GM19193 (cell line): ENCODE results near the gene PLCB1.

Experiments
- POLR2A ChIP-seq: IDR thresholded peaks from 4 replicates; pipeline ENCODE4 v1.6.1; 2011; ENCODE audit not compliant: insufficient read depth, insufficient read length; ENCODE audit errors: extremely low read depth

The PLCB1 gene

DNA sequence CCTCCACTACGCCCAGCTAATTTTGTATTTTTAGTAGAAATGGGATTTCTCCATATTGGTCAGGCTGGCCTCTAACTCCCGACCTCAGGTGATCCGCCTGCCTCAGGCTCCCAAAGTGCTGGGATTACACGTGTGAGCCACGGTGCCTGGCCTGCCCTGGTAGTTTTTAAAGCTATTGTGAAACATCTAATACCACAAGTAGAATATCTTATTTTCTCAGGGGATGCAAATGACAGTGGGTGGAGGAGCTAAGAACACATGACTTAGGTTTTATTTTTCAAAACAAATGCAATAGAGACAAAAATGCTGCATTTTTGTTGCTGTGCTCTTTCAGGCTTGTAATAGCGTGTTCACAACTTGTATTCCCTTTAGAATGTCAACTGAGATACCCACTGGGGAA is 671.9 kb downstream of the PLCB1 start:
- no peak for TF ChIP-seq POLR2A

DNA sequence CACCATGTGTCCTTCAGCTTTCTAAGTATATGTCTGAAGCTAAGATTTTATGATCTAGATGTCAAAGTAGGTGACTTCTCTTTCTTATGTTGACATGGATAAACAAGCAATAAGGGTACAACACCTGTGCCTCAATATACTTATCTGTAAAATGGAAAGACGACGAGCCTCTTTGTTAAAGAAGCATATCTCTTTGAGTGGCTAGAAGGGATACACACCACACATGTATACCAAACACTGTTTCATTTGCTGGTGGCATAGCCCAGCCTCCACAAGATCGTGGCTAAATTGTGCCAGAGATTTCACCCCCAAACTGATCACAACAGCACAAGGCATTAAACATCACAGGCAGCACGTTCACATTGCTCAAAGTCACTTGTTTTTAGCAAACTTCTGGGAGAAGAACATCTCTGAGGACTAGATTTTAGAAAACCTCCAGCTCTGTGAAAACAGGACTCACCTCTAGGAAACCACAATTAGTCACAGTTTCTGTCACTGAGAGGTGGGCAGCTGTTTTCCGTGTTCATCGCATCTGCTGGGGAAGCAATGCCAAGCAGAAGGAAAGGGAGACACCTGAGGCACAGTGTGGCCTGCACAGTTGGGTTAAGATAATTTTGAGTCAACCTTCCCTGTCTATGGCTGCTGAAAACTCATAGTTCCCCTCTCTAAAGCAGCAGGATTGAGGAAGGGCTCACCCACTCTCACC is 673.8 kb downstream of the PLCB1 start:
- no peak for TF ChIP-seq POLR2A

DNA sequence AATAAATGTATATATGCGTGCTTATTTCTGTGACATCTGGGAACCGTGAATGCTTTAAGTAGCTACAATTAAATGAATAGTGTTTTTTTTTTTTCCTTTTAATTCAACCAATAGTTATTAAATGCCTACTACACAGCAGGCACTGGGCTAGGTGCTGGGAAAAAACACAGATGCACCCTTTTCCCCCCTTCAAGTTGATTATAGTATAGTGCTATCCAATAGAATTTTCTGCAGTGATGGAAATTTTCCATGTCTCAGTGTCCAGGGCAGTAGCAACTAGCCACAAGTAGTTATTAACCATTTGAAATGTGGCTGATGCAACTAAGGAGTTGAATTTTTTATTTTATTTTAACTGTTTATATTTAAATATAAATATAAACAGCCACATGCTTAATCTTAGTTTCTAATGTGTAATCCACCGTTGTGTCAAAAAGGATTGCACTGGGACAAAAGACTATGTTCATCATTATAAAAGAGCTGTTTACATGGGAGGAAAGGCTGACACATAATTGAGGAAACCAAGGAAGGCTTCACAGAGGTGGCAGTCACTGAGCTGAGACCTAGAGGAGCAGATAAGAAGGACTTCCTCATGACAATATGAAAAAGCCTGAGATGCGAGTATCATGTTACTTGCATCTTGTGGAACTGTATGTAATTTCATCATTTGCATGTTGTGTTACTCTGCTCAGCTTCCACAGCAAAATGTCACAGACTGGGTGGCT is 675.6 kb downstream of the PLCB1 start:
- TF ChIP-seq POLR2A, result no peak

DNA sequence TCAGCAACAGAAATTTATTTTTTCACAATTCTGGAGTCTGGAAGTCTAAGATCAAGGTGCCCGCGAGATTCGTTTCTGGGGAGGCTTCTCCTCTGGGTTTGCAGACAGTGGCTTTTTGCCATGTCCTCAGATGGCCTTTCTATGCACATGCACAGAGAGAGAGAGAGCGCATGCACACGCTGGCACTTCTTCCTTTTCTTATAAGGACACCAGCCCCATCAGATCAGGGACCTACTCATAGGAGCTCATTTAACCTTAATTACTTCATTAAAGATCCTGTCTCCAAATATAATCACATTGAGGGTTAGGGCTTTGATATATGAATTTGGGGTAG is 676.1 kb downstream of the PLCB1 start:
- TF ChIP-seq POLR2A, result no peak

DNA sequence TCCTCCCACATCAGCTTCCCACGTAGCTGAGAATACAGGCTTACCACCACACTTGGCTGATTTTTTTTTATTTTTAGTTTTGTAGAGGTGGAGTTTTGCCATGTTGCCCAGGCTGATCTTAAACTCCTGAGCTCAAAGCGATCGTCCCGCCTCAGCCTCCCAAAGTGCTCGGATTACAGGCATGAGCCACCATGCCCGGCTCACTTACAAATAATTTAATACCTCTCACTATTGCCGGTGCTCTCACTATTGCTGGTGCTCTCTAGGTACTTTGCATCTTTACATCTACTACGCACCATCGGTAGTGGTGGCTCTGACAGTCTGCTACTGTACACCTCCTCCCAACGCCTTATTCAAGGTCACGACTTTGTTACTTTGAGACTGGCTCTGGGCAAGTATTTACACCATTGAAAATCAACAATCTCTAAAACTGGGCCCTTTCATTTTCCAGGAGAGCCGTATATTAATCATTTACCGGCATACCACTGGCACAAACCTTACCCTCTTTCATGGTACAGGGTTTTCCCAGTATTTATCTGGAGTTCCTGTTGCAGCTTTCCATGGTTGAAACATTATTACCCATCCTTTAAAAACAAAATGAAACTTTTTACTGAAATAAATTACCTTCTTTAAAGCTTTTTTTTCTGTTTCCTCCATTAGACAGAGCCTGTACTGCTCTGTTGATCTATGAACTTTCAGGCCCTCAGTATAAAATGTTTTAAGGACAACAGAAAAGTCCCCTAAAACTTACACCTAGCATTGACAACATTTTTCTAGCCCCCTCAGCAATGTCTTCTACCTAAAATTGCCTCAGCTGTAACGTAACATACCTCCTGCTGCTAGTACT is 677.3 kb downstream of the PLCB1 start:
- no peak for TF ChIP-seq POLR2A

DNA sequence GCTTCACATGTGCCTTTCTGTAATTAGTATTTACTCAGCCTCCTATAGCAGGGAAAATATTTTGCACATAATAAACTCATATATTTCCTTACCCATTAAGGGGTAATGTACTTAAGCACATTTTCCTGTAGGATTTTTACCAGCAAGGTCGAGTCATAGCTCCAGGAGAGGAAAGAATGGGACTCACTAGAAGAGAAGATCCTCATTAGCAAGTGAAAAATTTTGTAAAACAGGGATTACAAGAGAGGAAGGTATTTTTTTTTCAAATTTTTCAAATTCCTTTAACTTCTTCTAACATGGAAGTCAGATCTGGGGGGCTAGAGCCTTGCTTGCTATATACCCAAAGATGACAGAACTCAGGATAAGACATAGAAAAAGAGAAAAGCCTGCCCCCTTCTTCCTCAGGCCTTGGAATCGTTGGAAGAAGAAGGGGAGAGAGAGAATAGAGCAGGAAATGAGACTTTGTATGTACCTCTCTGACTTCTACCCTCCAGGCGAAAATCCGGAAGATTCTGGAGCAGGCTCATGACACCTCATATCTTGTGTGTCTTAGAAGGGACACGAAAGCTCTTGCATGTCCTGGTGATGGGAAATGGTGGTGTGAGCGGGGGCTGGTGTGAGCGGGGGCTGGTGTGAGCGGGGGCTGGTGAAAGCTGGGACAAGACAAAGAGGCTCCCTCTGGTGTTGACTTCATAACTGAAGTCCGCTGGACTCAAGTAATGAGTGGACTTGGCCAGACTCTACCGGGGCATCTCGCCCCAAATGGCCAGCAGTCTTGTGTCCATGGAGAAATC is 679.9 kb downstream of the PLCB1 start:
- no peak for TF ChIP-seq POLR2A

DNA sequence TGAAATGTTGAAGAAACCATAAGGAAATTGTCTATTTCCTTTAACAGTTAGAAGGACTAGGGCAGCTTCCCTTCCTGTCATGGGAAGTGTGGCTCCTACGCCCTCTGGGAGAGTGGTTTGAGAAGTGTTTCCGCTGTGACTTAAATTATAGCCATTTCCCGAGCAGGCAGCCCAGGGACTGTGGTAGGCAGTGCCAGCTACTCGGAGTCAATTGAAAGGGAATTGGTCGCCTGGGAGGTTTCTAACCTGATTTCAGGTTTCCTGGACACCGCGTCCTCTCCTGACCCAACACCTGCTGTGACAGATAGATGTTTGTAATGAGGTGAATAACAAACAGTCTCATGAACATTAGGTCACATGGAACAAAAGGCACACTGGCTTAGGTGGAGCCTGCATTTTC is 680.8 kb downstream of the PLCB1 start:
- no peak for TF ChIP-seq POLR2A

DNA sequence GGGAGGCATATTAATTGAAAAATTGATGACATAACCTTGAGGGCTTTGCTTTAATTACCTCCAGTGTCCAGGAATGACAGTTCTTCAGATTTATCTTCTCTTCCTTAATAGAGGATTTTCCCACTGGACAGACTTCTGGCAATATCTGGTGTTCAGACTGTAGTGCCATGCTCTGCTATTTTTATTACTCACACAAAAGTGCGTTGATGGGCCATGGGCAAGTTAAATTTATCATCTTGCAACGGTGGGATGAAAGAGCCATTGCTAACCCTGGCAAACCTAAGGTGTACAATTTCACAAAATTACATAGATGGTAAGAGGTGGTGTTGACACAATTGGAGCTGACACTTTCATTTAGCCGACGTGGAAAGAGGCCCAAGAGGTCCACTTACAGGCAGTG is 683.1 kb downstream of the PLCB1 start:
- no peak for TF ChIP-seq POLR2A

DNA sequence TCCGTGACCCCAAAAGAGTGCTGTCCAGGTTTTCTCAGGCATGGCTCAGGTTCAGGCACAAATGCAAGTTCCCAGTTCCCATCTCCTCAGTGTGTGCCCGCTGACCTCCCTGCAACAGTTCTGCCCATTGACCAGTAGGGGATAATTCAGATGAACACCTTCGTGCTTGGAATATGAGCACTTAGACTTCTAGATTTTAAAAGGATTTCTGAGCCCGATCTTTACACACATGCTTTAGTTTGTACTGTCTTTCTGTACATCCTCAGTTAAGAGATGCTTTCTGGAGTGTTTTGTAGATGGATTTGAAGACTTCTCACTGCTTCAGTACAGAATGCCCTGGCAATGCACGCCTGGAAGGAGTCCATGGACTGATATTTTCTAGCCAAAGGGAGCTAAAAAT is 697.2 kb downstream of the PLCB1 start:
- TF ChIP-seq POLR2A, result no peak

DNA sequence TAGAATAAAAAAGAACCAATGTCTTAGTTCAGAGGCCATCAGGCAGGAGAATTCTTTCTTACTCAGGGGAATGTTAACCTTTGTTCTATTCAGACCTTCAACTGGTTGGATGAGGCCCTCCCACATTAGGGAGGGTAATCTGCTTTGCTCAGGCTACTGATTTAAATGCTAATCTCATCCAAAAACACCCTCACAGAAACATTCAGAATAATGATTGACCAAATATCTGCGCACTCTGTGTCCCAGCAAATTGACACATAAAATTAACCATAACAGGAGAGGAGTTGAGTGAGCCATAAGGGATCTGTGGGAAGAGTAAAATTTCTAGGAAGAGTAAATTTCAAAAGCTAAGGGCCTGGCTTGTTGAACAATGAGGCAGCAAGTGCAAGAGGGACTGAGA is 702.8 kb downstream of the PLCB1 start:
- TF ChIP-seq POLR2A, result no peak

DNA sequence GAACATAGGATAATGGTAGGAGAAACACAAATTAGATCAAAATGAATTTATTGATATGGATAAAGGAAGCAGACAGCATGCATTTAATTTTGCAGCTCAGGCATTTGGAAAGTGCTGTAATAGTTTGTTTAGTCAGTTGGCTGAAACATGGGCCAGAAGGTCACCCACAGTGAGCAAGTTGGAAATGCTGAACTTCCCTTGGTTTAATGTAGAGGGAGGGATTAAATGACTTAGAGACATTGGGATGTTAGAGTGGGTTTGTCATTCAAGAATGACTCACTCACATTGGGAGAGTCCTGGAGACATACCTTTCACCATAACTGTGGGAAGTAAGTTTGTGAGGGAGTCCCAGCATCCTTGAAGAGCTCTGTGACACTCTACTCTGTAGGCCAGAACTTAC is 705.3 kb downstream of the PLCB1 start:
- no peak for TF ChIP-seq POLR2A

DNA sequence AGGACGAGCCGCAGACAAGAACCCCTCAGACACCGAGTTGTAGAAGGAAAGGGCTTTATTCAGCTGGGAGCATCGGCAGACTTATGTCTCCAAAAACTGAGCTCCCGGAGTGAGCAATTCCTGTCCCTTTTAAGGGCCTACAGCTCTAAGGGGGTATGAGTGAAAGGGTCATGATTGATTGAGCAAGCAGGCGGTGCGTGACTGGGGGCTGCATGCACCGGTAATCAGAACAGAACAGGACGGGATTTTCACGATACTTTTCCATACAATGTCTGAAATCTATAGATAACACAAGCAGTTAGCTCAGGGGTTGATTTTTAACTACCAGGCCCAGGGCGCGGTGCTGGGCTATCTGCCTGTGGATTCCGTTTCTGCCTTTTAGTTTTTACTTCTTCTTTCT is 710.5 kb downstream of the PLCB1 start:
- TF ChIP-seq POLR2A, result no peak

DNA sequence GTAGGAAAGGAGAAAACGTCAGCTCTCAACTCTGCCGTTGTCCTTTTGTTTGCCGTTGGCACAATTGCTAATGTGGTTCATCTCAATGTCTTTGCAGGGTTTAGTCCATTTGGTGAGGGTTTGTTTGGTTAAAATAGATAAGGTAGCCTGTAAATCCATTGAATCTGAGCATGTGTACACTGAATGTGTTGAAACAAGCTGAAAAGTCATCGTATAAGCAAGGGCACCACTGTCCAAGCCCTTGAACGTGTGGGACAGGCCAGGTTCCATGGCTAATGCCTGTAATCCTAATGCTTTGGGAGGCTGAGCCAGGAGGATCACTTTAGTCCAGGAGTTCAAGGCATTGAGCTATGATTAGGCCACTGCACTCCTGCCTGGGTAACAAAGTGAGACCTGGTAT is 712.1 kb downstream of the PLCB1 start:
- TF ChIP-seq POLR2A, result no peak

DNA sequence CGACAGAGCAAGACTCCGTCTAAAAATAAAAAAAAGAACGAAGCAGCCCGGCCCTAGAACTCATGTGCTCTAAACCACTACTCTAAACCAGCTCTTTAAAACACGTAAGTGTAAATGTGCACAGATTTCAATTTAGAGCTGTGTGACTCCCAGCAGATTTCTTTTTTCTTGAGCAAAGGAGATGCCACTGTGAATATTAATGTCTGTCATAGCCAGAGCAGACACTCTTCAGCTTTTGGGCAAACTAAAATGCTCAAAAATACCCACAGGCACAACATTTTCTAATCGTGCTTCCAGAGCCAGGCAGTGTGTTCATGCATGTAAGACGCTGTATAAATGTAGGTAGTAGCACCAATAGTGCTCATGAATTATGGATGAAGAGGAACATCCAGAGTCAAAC is 717.9 kb downstream of the PLCB1 start:
- TF ChIP-seq POLR2A, result no peak

DNA sequence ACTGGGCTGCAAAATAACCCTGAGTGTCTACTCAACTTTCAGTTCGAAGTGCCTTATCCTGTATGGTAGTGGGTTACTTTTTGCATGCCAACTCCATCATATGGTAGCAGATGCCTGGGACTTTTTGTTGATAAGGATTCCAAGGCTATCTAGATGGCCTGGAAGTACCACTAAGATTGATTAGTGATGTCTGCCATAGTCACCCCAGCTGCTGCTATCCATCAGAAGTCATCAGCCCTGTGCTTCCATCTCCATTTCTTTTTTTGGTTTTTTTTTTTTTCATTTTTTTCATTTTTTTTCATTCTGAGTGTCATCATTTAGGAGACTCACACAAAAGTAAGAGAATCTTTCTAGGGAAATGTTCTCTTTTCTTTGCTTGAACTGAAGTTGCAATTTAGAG is 719.4 kb downstream of the PLCB1 start:
- TF ChIP-seq POLR2A, result no peak
